HG03108 (cell line): ENCODE results near the gene SMAD2.

ENCODE experiments used
- ATAC-seq: cut with Tn5 transposase; IDR thresholded peaks from one replicate; pipeline ENCODE4 v1.9.1; 2021; ENCODE audit warnings: moderate library complexity; ENCODE audit not compliant: unreplicated experiment

Gene SMAD2

GRCh38 chr18:47898696-47899095, 31.8 kb downstream of the SMAD2 start:
- no peak for ATAC-seq

- no peak for ATAC-seq
Measured at GRCh38 chr18:47898055-47898454, 32.4 kb downstream of the SMAD2 start.

- ATAC-seq = no peak
Measured at GRCh38 chr18:47895565-47896250, 34.8 kb downstream of the SMAD2 start.

GRCh38 chr18:47893939-47894699, 36.3 kb downstream of the SMAD2 start:
- no peak for ATAC-seq

- no peak for ATAC-seq
Measured at GRCh38 chr18:47893047-47893446, 37.4 kb downstream of the SMAD2 start.

- ATAC-seq = no peak
Measured at GRCh38 chr18:47888156-47888555, 42.3 kb downstream of the SMAD2 start.

- no peak for ATAC-seq
Measured at GRCh38 chr18:47887227-47887626, 43.2 kb downstream of the SMAD2 start.

- no peak for ATAC-seq
Measured at GRCh38 chr18:47883771-47884413, 46.6 kb downstream of the SMAD2 start.

GRCh38 chr18:47882641-47883040, 47.8 kb downstream of the SMAD2 start:
- ATAC-seq = no peak

GRCh38 chr18:47881752-47882455, 48.6 kb downstream of the SMAD2 start:
- ATAC-seq = no peak

GRCh38 chr18:47881042-47881441, 49.4 kb downstream of the SMAD2 start:
- ATAC-seq = no peak

GRCh38 chr18:47877892-47878291, 52.6 kb downstream of the SMAD2 start:
- ATAC-seq = no peak

- ATAC-seq = no peak
Measured at GRCh38 chr18:47876813-47877212, 53.6 kb downstream of the SMAD2 start.

GRCh38 chr18:47873625-47874024, 56.8 kb downstream of the SMAD2 start:
- ATAC-seq = no peak

- ATAC-seq = no peak
Measured at GRCh38 chr18:47872426-47872825, 58.0 kb downstream of the SMAD2 start.

- ATAC-seq = no peak
Measured at GRCh38 chr18:47871288-47871687, 59.2 kb downstream of the SMAD2 start.

- ATAC-seq = no peak
Measured at GRCh38 chr18:47870605-47871004, 59.9 kb downstream of the SMAD2 start.

- ATAC-seq = no peak
Measured at GRCh38 chr18:47868744-47869143, 61.7 kb downstream of the SMAD2 start.

GRCh38 chr18:47865183-47865582, 65.3 kb downstream of the SMAD2 start:
- no peak for ATAC-seq

GRCh38 chr18:47863041-47863440, 67.4 kb downstream of the SMAD2 start:
- ATAC-seq = no peak

GRCh38 chr18:47858607-47859006, 71.9 kb downstream of the SMAD2 start:
- no peak for ATAC-seq
